Thymus (tissue), 2 donors: ENCODE data around the gene RPL37A. TPM values are rescaled to one million over a fixed set of nuclear protein-coding genes. Genes with fewer than 3 reads are reported as not detected.

Experiments used
- polyA plus RNA-seq: library from polyadenylated mRNA; stranded (reverse); fragments of 200-250 nt; gene quantifications from one replicate; pipeline ENCODE4 v1.2.3, GENCODE V29; 2013
- total RNA-seq: library from RNA; stranded (reverse); fragments of 120-200 nt; gene quantifications from one replicate; pipeline ENCODE4 v1.2.4, GENCODE V29; 2013
- donor health status: healthy.

The RPL37A gene
- total and polyA plus RNA-seq, 2 donors, result 5,331 to 5,757 TPM

Other genes starting within 250 kb of the RPL37A start
- under 0.01 TPM for gene MARCHF4, start 126.4 kb upstream of the RPL37A start, total RNA-seq
- 0.07 TPM for gene MARCHF4, start 126.4 kb upstream of the RPL37A start, polyA plus RNA-seq
- gene SMARCAL1, start 86.4 kb upstream of the RPL37A start, total RNA-seq, result 8.5 TPM
- gene SMARCAL1, start 86.4 kb upstream of the RPL37A start, polyA plus RNA-seq, result 13.8 TPM
- gene IGFBP2, start 134.6 kb downstream of the RPL37A start, total RNA-seq, result 189 TPM
- gene IGFBP2, start 134.6 kb downstream of the RPL37A start, polyA plus RNA-seq, result 111 TPM
- 6.6 TPM for gene IGFBP5, start 196.7 kb downstream of the RPL37A start, total RNA-seq
- 134 TPM for gene IGFBP5, start 196.7 kb downstream of the RPL37A start, polyA plus RNA-seq